HepG2 (cell line): Measurements from ENCODE around the gene LAMTOR2. TPM values are rescaled to one million over a fixed set of nuclear protein-coding genes. Genes with fewer than 3 reads are reported as not detected.

ENCODE experiments used
- ATF7 ChIP-seq, 2 experiments: fragments of 450-650 bp in 1 of 2; sonication (generic) in 1 of 2; formaldehyde crosslinking in 1 of 2; IDR thresholded peaks; 2 replicates each; pipeline versions ENCODE4 v1.4.0 to v1.6.1; 2016 to 2020; ENCODE audit warnings: antibody characterized with exemption in 1 of 2, mild to moderate bottlenecking in 1 of 2, missing genetic modification reagents in 1 of 2
- BORCS8-MEF2B ChIP-seq: sonication (generic); formaldehyde crosslinking; IDR thresholded peaks from 2 replicates; pipeline ENCODE4 v1.8.0; 2022; ENCODE audit warnings: mild to moderate bottlenecking, missing genetic modification reagents
- FOXK1 ChIP-seq: sonication (generic); formaldehyde crosslinking; IDR thresholded peaks from 2 replicates; pipeline ENCODE4 v1.4.0; 2020; ENCODE audit warnings: low read depth, missing genetic modification reagents, borderline replicate concordance
- GMEB1 ChIP-seq: sonication (generic); formaldehyde crosslinking; IDR thresholded peaks from 2 replicates; pipeline ENCODE4 v1.5.1; 2020; ENCODE audit warnings: missing genetic modification reagents, mild to moderate bottlenecking, borderline replicate concordance
- HHEX ChIP-seq: IDR thresholded peaks from 2 replicates; pipeline ENCODE4 v1.6.1; 2016; ENCODE audit warnings: control low read depth
- HNRNPL ChIP-seq: fragments of 200-400 bp; formaldehyde crosslinking; IDR thresholded peaks from 2 replicates; pipeline ENCODE4 v1.6.1; 2017; ENCODE audit warnings: mild to moderate bottlenecking, low read depth, low read length
- MNT ChIP-seq: fragments of 450-650 bp; IDR thresholded peaks from 2 replicates; pipeline ENCODE4 v1.6.1; 2016
- MXI1 ChIP-seq: IDR thresholded peaks from 3 replicates; pipeline ENCODE4 v1.6.1; 2012; ENCODE audit warnings: low read depth, low read length, inconsistent platforms, borderline replicate concordance
- NR3C1 ChIP-seq: sonication (generic); formaldehyde crosslinking; IDR thresholded peaks from 2 replicates; pipeline ENCODE4 v1.4.0; 2020; ENCODE audit warnings: missing genetic modification reagents
- STAT5B ChIP-seq: sonication (generic); formaldehyde crosslinking; IDR thresholded peaks from 2 replicates; pipeline ENCODE4 v1.4.0; 2020; ENCODE audit warnings: missing genetic modification reagents
- TFDP2 ChIP-seq: sonication (generic); formaldehyde crosslinking; IDR thresholded peaks from 2 replicates; pipeline ENCODE4 v1.4.0; 2020; ENCODE audit warnings: missing genetic modification reagents
- THAP9 ChIP-seq: sonication (generic); formaldehyde crosslinking; IDR thresholded peaks from 2 replicates; pipeline ENCODE4; 2020; ENCODE audit warnings: missing genetic modification reagents, mild to moderate bottlenecking, borderline replicate concordance
- XBP1 ChIP-seq: sonication (generic); formaldehyde crosslinking; IDR thresholded peaks from 2 replicates; pipeline ENCODE4 v1.5.0; 2020; ENCODE audit warnings: missing genetic modification reagents
- ZFP1 ChIP-seq: IDR thresholded peaks from 2 replicates; pipeline ENCODE4 v1.6.1; 2016
- ZMYM3 ChIP-seq: sonication (generic); formaldehyde crosslinking; IDR thresholded peaks from 2 replicates; pipeline ENCODE4 v1.5.1; 2020; ENCODE audit warnings: mild to moderate bottlenecking, missing genetic modification reagents
- ZNF136 ChIP-seq: sonication (generic); formaldehyde crosslinking; IDR thresholded peaks from 2 replicates; pipeline ENCODE4 v1.8.1; 2022; ENCODE audit warnings: low read depth, mild to moderate bottlenecking, moderate library complexity, missing genetic modification reagents
- ZNF441 ChIP-seq: sonication (generic); formaldehyde crosslinking; IDR thresholded peaks from 2 replicates; pipeline ENCODE4 v1.7.0; 2021; ENCODE audit warnings: missing genetic modification reagents, borderline replicate concordance
- ZNF510 ChIP-seq: sonication (generic); formaldehyde crosslinking; IDR thresholded peaks from 2 replicates; pipeline ENCODE4 v1.4.0; 2020; ENCODE audit warnings: low read depth, mild to moderate bottlenecking, missing genetic modification reagents
- ZNF577 ChIP-seq: sonication (generic); formaldehyde crosslinking; IDR thresholded peaks from 2 replicates; pipeline ENCODE4 v1.4.0; 2020; ENCODE audit warnings: mild to moderate bottlenecking, low read depth, missing genetic modification reagents, borderline replicate concordance
- ZNF737 ChIP-seq: sonication (generic); formaldehyde crosslinking; IDR thresholded peaks from 2 replicates; pipeline ENCODE4 v1.5.0; 2020; ENCODE audit warnings: missing genetic modification reagents, mild to moderate bottlenecking, borderline replicate concordance
- ZSCAN9 ChIP-seq: IDR thresholded peaks from 2 replicates; pipeline ENCODE4 v1.6.1; 2016; ENCODE audit warnings: borderline replicate concordance
- ZZZ3 ChIP-seq: sonication (generic); formaldehyde crosslinking; IDR thresholded peaks from 2 replicates; pipeline ENCODE4 v1.4.0; 2020; ENCODE audit warnings: missing genetic modification reagents, mild to moderate bottlenecking, borderline replicate concordance
- polyA plus RNA-seq, 8 experiments: library from polyadenylated mRNA; depleted of rRNA in 3 of 8; stranded (reverse) in 7 of 8; unstranded in 1 of 8; fragments of >200 nt; fragmentation: Illumina TruSeq in 4 of 8; extraction: Trizol in 4 of 8; gene quantifications; 2 replicates each; pipeline versions ENCODE4 v1.2.1 to v1.2.3, GENCODE V29; 2011 to 2016; ENCODE audit warnings: low read depth in 4 of 8, missing spikeins in 1 of 8, mixed read lengths in 1 of 8; ENCODE audit not compliant: insufficient read depth in 1 of 8
- total RNA-seq, 5 experiments: library from RNA; depleted of rRNA; stranded (reverse); fragments of >200 nt; fragmentation: Illumina TruSeq; extraction: Trizol; gene quantifications; 2 replicates each; pipeline ENCODE4 v1.2.3, GENCODE V29; 2016; ENCODE audit warnings: low read depth in 1 of 5

LAMTOR2 gene
- total and polyA plus RNA-seq, 2 of the 13 experiments (the other 11 are each of a cell fraction or from before 2014, with no cell fraction given) = 36.5 to 66.4 TPM

- TF ChIP-seq THAP9 (CRISPR knock-in tag) (0 out of 2 replicates have a peak, but pooled peaks have one; percentile 31), ZMYM3 (CRISPR knock-in tag) (no peak), ZNF510 (CRISPR knock-in tag) (no peak), ZZZ3 (CRISPR knock-in tag) (no peak), MNT (no peak), XBP1 (no peak), GMEB1 (CRISPR knock-in tag) (peak; percentile 64; the same call in 1 of the 2 replicates), ZFP1 (CRISPR knock-in tag) (no peak; the same call in 1 of the 2 replicates), ATF7 (IDR thresholded peaks at IDR 0.05) (no peak), ATF7 (CRISPR knock-in tag; IDR thresholded peaks at IDR 0.05) (no peak), BORCS8-MEF2B (no peak), STAT5B (CRISPR knock-in tag) (no peak), ZNF441 (CRISPR knock-in tag) (no peak), ZNF737 (CRISPR knock-in tag) (no peak), ZSCAN9 (CRISPR knock-in tag) (no peak), NR3C1 (no peak), ZNF136 (CRISPR knock-in tag) (0 out of 2 replicates have a peak, but pooled peaks have one; percentile 42), FOXK1 (CRISPR knock-in tag) (peak; percentile 71; the same call in 1 of the 2 replicates), HHEX (no peak), ZNF577 (CRISPR knock-in tag) (no peak), HNRNPL (no peak), MXI1 (no peak; the same call in 2 of the 3 replicates), TFDP2 (CRISPR knock-in tag) (peak; percentile 51; the same call in 1 of the 2 replicates)
Measured at GRCh38 chr1:156020293-156021092, 34.1 kb upstream of the LAMTOR2 start, which contains the start of gene SSR2 (continued).
